Endodermal cell (in vitro differentiated cells): ENCODE results near the gene TRIM66. TPM values are rescaled to one million over a fixed set of nuclear protein-coding genes. Genes with fewer than 3 reads are reported as not detected.

ENCODE experiments used
- DNase-seq: peaks from one replicate; pipeline ENCODE4 v3.0.0-alpha.2; 2017
- H3K27ac ChIP-seq: 2 replicates; pipeline ENCODE4 v1.5.1; 2013; ENCODE audit warnings: mild to moderate bottlenecking, low read depth, low read length, moderate library complexity
- H3K27me3 ChIP-seq: 2 replicates; pipeline ENCODE4 v1.6.1; 2013; ENCODE audit warnings: mild to moderate bottlenecking, low read length, moderate library complexity; ENCODE audit not compliant: insufficient read depth, control insufficient read depth, poor library complexity, severe bottlenecking
- H3K36me3 ChIP-seq: 2 replicates; pipeline ENCODE4 v1.7.0; 2013; ENCODE audit warnings: mild to moderate bottlenecking, low read length, moderate library complexity; ENCODE audit not compliant: control insufficient read depth, insufficient read depth
- H3K4me1 ChIP-seq: one replicate; pipeline ENCODE4 v1.7.0; 2013; ENCODE audit warnings: low read length; ENCODE audit not compliant: control insufficient read depth, insufficient read depth
- H3K4me3 ChIP-seq: 2 replicates; pipeline ENCODE4 v1.5.1; 2013; ENCODE audit warnings: mild to moderate bottlenecking, low read length, moderate library complexity
- H3K9ac ChIP-seq: 2 replicates; pipeline ENCODE4 v1.6.1; 2013; ENCODE audit warnings: mild to moderate bottlenecking, low read length, moderate library complexity; ENCODE audit not compliant: poor library complexity, severe bottlenecking; ENCODE audit errors: extremely low read depth
- H3K9me3 ChIP-seq: 2 replicates; pipeline ENCODE4 v1.6.1; 2013; ENCODE audit warnings: mild to moderate bottlenecking, low read length, moderate library complexity; ENCODE audit not compliant: control insufficient read depth
- H3K27ac Mint-ChIP-seq: 2 replicates; pipeline ENCODE4 v1.8.0; 2020; ENCODE audit warnings: mixed read lengths
- H3K27me3 Mint-ChIP-seq: 2 replicates; pipeline ENCODE4 v1.8.0; 2021; ENCODE audit warnings: mild to moderate bottlenecking, mixed read lengths; ENCODE audit not compliant: insufficient read depth
- H3K36me3 Mint-ChIP-seq: 2 replicates; pipeline ENCODE4 v1.8.0; 2020; ENCODE audit warnings: low read depth, mixed read lengths
- H3K4me1 Mint-ChIP-seq: 2 replicates; pipeline ENCODE4 v1.8.0; 2020; ENCODE audit warnings: mixed read lengths
- H3K4me3 Mint-ChIP-seq: 2 replicates; pipeline ENCODE4 v1.8.0; 2020; ENCODE audit warnings: mild to moderate bottlenecking, moderate library complexity, mixed read lengths
- H3K9me3 Mint-ChIP-seq: 2 replicates; pipeline ENCODE4 v1.8.0; 2020; ENCODE audit warnings: mild to moderate bottlenecking, mixed read lengths
- WGBS, 2 experiments: methylation state at CpG; one replicate each; pipeline versions ENCODE4 v1.1.5 to v1.1.7; 2013; ENCODE audit warnings: missing lambda C conversion rate in 2 of 2, mixed read lengths in 1 of 2; ENCODE audit not compliant: insufficient coverage in 1 of 2, insufficient read length in 1 of 2; 5-methylcytosine and 5-hydroxymethylcytosine counted together
- total RNA-seq, 2 donors: library from RNA; stranded (reverse); fragmentation: NEBNext Ultra II Directional in 1 of 2; extraction: Animal tissue kit (Norgen Biotek cat#: 25700) in 1 of 2; gene quantifications; 2 replicates in 1 of 2; 3 replicates in 1 of 2; pipeline ENCODE4 v1.2.1, GENCODE V29; 2021
- TF ChIP-seq, protein P1 (sequence below): fragments of 200-600 bp; sonication (generic); conservative IDR thresholded peaks from 2 replicates; pipeline ENCODE4 v1.5.0; 2021; ENCODE audit warnings: antibody characterized with exemption, mild to moderate bottlenecking

Gene TRIM66
- total RNA-seq, 2 donors from 2014 or later, result 4.3 to 4.6 TPM

DNA sequence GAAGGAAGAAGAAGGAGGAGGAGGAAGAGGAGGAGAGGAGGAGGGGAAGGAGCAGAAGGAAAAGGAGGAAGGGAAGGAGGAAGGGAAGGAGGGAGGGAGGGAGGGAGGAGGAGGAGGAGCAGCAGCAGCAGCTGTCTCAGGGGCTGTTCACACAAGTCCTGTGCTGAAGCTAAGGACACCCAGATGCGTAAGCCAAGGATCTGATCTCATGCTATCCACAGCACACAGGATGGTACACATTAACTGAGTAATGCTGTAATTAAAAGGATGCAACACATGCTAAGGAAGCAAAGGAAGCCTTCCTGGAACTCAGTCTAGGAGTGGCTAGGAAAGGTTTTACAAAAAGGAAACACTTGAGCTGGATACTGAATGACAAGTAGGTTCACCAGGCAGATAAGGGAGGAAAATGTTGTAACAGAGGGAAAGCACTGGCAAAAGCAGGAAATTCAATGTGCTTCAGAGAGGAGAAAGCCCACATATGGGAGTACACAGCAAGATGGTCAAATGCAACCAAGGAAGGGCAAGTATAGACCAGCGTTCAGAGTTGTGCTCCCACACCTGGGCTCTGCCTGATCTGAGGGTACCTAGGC, 32.0 kb downstream of the TRIM66 start:
- Mint-ChIP-seq H3K27ac (no peak overlapping the region), H3K27me3 (no peaks in the 10 kb centered on the region), H3K36me3 (no peaks in the 10 kb centered on the region), H3K4me3 (no peak overlapping the region), H3K9me3 (no peaks in the 10 kb centered on the region), H3K4me1 (no peaks in the 10 kb centered on the region)
- no peaks in the 10 kb centered on the region for H3K4me1 ChIP-seq
- no peak for DNase-seq
- no peaks in the 10 kb centered on the region for H3K9me3 ChIP-seq
- 92 to 100% methylated on average over 2 of the region's 2 CpGs for WGBS, 2 experiments
- no peaks in the 10 kb centered on the region for H3K36me3 ChIP-seq
- no peak overlapping the region for H3K4me3 ChIP-seq
- TF ChIP-seq, protein P1, sequence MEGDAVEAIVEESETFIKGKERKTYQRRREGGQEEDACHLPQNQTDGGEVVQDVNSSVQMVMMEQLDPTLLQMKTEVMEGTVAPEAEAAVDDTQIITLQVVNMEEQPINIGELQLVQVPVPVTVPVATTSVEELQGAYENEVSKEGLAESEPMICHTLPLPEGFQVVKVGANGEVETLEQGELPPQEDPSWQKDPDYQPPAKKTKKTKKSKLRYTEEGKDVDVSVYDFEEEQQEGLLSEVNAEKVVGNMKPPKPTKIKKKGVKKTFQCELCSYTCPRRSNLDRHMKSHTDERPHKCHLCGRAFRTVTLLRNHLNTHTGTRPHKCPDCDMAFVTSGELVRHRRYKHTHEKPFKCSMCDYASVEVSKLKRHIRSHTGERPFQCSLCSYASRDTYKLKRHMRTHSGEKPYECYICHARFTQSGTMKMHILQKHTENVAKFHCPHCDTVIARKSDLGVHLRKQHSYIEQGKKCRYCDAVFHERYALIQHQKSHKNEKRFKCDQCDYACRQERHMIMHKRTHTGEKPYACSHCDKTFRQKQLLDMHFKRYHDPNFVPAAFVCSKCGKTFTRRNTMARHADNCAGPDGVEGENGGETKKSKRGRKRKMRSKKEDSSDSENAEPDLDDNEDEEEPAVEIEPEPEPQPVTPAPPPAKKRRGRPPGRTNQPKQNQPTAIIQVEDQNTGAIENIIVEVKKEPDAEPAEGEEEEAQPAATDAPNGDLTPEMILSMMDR, result no peak
- H3K27ac ChIP-seq, result no peak overlapping the region
- H3K9ac ChIP-seq, result no peak overlapping the region
- H3K27me3 ChIP-seq, result no peaks in the 10 kb centered on the region

DNA sequence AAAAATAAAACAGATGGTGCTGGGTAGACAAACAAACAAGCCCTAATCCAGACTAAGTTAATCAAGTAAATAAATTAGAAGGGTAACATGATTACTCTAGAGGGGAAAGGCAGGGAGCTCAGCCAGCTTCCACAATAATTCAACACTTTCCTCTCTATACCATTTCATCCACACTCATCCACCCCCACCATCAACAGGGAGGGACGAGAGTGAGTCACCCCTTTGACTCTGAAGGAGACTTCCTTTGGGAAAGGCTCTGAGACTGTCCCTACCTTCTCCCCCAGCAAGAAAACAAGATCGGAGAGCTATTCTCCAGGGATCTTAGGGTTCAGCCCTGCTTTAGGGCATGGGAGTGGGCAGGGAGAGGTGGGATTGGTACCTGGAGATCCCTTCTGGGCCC, 33.1 kb downstream of the TRIM66 start:
- Mint-ChIP-seq H3K36me3 (no peaks in the 10 kb centered on the region), H3K27me3 (no peaks in the 10 kb centered on the region), H3K9me3 (no peaks in the 10 kb centered on the region), H3K4me1 (no peaks in the 10 kb centered on the region), H3K4me3 (no peak overlapping the region), H3K27ac (no peak overlapping the region)
- no peak overlapping the region for H3K9ac ChIP-seq
- no peak overlapping the region for H3K4me3 ChIP-seq
- TF ChIP-seq, protein P1, result no peak
- H3K27ac ChIP-seq, result no peak overlapping the region
- 86 to 91% methylated on average over 1 to 2 of the region's 2 CpGs for WGBS, 2 experiments
- no peaks in the 10 kb centered on the region for H3K9me3 ChIP-seq
- no peaks in the 10 kb centered on the region for H3K4me1 ChIP-seq
- DNase-seq, result no peak
- no peaks in the 10 kb centered on the region for H3K27me3 ChIP-seq
- no peaks in the 10 kb centered on the region for H3K36me3 ChIP-seq

DNA sequence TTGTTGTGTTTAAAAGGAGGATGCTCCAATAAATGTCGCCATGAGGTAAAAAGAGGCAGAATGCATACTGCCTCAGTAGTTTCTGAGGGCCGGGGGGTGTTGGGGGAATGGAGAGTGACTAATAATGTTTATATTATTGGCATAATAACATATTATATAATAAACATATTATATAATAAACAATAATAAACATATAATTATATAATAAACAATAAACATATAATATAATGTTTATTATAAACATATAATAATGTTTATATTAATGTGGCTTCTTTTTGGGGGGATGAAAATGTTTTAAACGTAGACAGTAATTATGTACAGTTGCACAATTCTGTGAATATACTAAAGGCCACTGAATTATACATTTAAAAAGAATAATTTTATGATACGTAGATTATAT, 35.6 kb downstream of the TRIM66 start:
- H3K27me3 ChIP-seq, result no peaks in the 10 kb centered on the region
- Mint-ChIP-seq H3K9me3 (no peaks in the 10 kb centered on the region), H3K4me1 (no peaks in the 10 kb centered on the region), H3K4me3 (no peak overlapping the region), H3K36me3 (no peaks in the 10 kb centered on the region), H3K27me3 (no peaks in the 10 kb centered on the region), H3K27ac (no peak overlapping the region)
- no peak for DNase-seq
- H3K36me3 ChIP-seq, result peaks cover 3% of the 10 kb centered on the region
- no peak overlapping the region for H3K4me3 ChIP-seq
- WGBS, 2 experiments, result 98% methylated on average over 3 of the region's 4 CpGs; no CpG with 5 or more reads in 1 of the 2 experiments
- no peak overlapping the region for H3K9ac ChIP-seq
- no peaks in the 10 kb centered on the region for H3K9me3 ChIP-seq
- no peaks in the 10 kb centered on the region for H3K4me1 ChIP-seq
- no peak overlapping the region for H3K27ac ChIP-seq
- TF ChIP-seq, protein P1, result no peak
